HEK293 (cell line): Measurements from ENCODE around the gene PRR20D.

ENCODE experiments used
- GLI2 ChIP-seq: fragments of 450-650 bp; formaldehyde crosslinking; IDR thresholded peaks from 2 replicates; pipeline ENCODE4; 2017; ENCODE audit warnings: missing biosample characterization, missing genetic modification characterization, low read depth, borderline replicate concordance
- HOXA7 ChIP-seq: sonication (generic); formaldehyde crosslinking; IDR thresholded peaks from 2 replicates; pipeline ENCODE4 v1.8.1; 2022; ENCODE audit warnings: missing genetic modification reagents, borderline replicate concordance
- REST ChIP-seq: fragments of 450-650 bp; formaldehyde crosslinking; IDR thresholded peaks from 2 replicates; pipeline ENCODE4 v1.5.1; 2016; ENCODE audit warnings: missing biosample characterization, missing genetic modification characterization
- ZNF366 ChIP-seq: fragments of 450-650 bp; formaldehyde crosslinking; conservative IDR thresholded peaks from 2 replicates; pipeline ENCODE4 v1.5.1; 2016; ENCODE audit warnings: missing biosample characterization, missing genetic modification characterization
- ZNF426 ChIP-seq: fragments of 450-650 bp; formaldehyde crosslinking; IDR thresholded peaks from 2 replicates; pipeline ENCODE4 v1.5.1; 2017; ENCODE audit warnings: missing biosample characterization, missing genetic modification characterization, mild to moderate bottlenecking, inconsistent platforms, moderate library complexity
- ZNF629 ChIP-seq: fragments of 450-650 bp; formaldehyde crosslinking; IDR thresholded peaks from 2 replicates; pipeline ENCODE4 v1.5.1; 2017; ENCODE audit warnings: missing biosample characterization, missing genetic modification characterization
- TF ChIP-seq, protein P1 (sequence below): fragments of 450-650 bp; formaldehyde crosslinking; IDR thresholded peaks from 2 replicates; pipeline ENCODE4 v1.5.1; 2016; ENCODE audit warnings: missing biosample characterization, missing genetic modification characterization

DNA sequence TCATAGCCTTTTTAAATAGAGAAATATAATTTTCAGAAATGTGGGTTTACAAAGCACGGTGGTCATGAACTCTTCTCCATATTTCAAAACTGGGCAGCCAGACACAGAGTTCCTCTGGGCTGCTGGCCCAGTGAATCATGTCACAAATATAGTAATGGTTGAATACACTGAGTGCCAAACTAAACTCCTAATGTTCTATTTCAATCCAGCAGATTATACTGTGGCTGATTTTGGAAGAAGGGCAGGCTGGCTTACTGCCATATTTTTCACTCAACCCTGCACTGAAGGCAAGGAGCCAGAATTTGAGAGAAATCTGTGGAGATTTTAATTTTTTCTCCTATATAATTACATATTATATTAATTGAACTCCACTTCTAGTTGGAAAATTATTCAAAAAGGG, 36.8 kb upstream of the PRR20D start:
- TF ChIP-seq HOXA7 (CRISPR knock-in tag): no peak
- TF ChIP-seq GLI2 (tag by site-specific recombination): no peak
- TF ChIP-seq REST (tag by site-specific recombination): no peak
- TF ChIP-seq ZNF629 (tag by site-specific recombination): no peak
- no peak for TF ChIP-seq ZNF426 (tag by site-specific recombination)
- TF ChIP-seq, protein P1, sequence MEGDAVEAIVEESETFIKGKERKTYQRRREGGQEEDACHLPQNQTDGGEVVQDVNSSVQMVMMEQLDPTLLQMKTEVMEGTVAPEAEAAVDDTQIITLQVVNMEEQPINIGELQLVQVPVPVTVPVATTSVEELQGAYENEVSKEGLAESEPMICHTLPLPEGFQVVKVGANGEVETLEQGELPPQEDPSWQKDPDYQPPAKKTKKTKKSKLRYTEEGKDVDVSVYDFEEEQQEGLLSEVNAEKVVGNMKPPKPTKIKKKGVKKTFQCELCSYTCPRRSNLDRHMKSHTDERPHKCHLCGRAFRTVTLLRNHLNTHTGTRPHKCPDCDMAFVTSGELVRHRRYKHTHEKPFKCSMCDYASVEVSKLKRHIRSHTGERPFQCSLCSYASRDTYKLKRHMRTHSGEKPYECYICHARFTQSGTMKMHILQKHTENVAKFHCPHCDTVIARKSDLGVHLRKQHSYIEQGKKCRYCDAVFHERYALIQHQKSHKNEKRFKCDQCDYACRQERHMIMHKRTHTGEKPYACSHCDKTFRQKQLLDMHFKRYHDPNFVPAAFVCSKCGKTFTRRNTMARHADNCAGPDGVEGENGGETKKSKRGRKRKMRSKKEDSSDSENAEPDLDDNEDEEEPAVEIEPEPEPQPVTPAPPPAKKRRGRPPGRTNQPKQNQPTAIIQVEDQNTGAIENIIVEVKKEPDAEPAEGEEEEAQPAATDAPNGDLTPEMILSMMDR (tag by site-specific recombination): no peak
- TF ChIP-seq ZNF366 (tag by site-specific recombination): no peak
